Measurements from ENCODE around the gene NXPH4.

NXPH4 gene

DNA sequence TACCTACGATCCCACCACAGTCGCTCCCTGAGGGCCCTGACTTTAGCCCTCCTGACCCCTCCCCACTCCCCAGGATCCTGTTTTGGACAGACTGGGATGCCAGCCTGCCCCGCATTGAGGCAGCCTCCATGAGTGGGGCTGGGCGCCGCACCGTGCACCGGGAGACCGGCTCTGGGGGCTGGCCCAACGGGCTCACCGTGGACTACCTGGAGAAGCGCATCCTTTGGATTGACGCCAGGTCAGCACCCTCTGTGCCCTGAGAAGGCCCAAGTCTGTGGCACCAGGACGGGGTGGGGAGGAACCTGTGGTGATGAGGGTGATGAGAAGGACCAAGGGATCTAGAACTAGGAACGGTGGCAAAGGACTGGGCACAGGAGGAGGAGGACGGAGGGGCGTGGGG, 39.2 kb upstream of the NXPH4 start:
- no peak for TF ChIP-seq CTCF (IDR thresholded peaks at IDR 0.05; ENCODE audit: control insufficient read depth, extremely low read depth, insufficient read depth)
- DNase-seq (ENCODE audit: low read depth) = no peak
- no peak overlapping the region for H3K4me3 ChIP-seq (ENCODE audit: low read depth, low read length)

DNA sequence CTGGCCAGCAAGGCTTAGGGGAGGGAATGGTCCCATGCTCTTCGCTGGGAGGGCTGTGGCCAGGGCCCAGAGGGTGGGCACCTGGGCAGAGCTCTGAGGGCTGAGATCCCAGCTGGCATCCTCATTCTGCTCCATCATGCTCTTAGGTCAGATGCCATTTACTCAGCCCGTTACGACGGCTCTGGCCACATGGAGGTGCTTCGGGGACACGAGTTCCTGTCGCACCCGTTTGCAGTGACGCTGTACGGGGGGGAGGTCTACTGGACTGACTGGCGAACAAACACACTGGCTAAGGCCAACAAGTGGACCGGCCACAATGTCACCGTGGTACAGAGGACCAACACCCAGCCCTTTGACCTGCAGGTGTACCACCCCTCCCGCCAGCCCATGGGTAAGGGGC, 38.4 kb upstream of the NXPH4 start:
- H3K4me3 ChIP-seq (ENCODE audit: low read depth, low read length) = no peak overlapping the region
- TF ChIP-seq CTCF (IDR thresholded peaks at IDR 0.05; ENCODE audit: control insufficient read depth, extremely low read depth, insufficient read depth) = no peak
- no peak for DNase-seq (ENCODE audit: low read depth)

GRCh38 chr12:57179331-57180086, 37.1 kb upstream of the NXPH4 start:
- no peak overlapping the region for H3K4me3 ChIP-seq (ENCODE audit: low read depth, low read length)
- no peak for DNase-seq (ENCODE audit: low read depth)
- TF ChIP-seq CTCF (IDR thresholded peaks at IDR 0.05; ENCODE audit: control insufficient read depth, extremely low read depth, insufficient read depth) = no peak

- TF ChIP-seq CTCF (IDR thresholded peaks at IDR 0.05; ENCODE audit: control insufficient read depth, extremely low read depth, insufficient read depth) = no peak
- H3K4me3 ChIP-seq (ENCODE audit: low read depth, low read length) = no peak overlapping the region
- DNase-seq (ENCODE audit: low read depth) = no peak
Observed at GRCh38 chr12:57180321-57180989, 36.1 kb upstream of the NXPH4 start.

GRCh38 chr12:57181072-57181471, 35.5 kb upstream of the NXPH4 start:
- DNase-seq (ENCODE audit: low read depth) = no peak
- H3K4me3 ChIP-seq (ENCODE audit: low read depth, low read length) = no peak overlapping the region
- no peak for TF ChIP-seq CTCF (IDR thresholded peaks at IDR 0.05; ENCODE audit: control insufficient read depth, extremely low read depth, insufficient read depth)

- TF ChIP-seq CTCF (IDR thresholded peaks at IDR 0.05; ENCODE audit: control insufficient read depth, extremely low read depth, insufficient read depth) = no peak
- DNase-seq (ENCODE audit: low read depth) = no peak
- H3K4me3 ChIP-seq (ENCODE audit: low read depth, low read length) = no peak overlapping the region
Observed at GRCh38 chr12:57181561-57182155, 34.9 kb upstream of the NXPH4 start.

All from LNCaP clone FGC (cell line).